Nephron (organoid): ENCODE results near the gene SIDT1.

Experiments used
- H3K27ac Mint-ChIP-seq, 3 experiments: 2 replicates each; pipeline ENCODE4 v1.8.0; 2020; ENCODE audit warnings: mixed read lengths in 3 of 3, mild to moderate bottlenecking in 2 of 3, moderate library complexity in 1 of 3
- H3K27me3 Mint-ChIP-seq: 2 replicates; pipeline ENCODE4 v1.8.0; 2021; ENCODE audit warnings: low read depth, mild to moderate bottlenecking, moderate library complexity, mixed read lengths
- H3K36me3 Mint-ChIP-seq: 2 replicates; pipeline ENCODE4 v1.8.0; 2020; ENCODE audit warnings: low read depth, mixed read lengths
- H3K4me1 Mint-ChIP-seq: 2 replicates; pipeline ENCODE4 v1.8.0; 2020; ENCODE audit warnings: mixed read lengths
- H3K4me3 Mint-ChIP-seq, 3 experiments: 2 replicates each; pipeline ENCODE4 v1.8.0; 2020; ENCODE audit warnings: mild to moderate bottlenecking in 3 of 3, mixed read lengths in 3 of 3, moderate library complexity in 2 of 3
- H3K9me3 Mint-ChIP-seq: 2 replicates; pipeline ENCODE4 v1.8.0; 2020; ENCODE audit warnings: mixed read lengths
- CTCF ChIP-seq, 3 experiments: fragments of 200-600 bp; sonication (generic); IDR thresholded peaks; one replicate each; pipeline ENCODE4 v1.5.0; 2021; ENCODE audit warnings: antibody characterized with exemption in 3 of 3; ENCODE audit not compliant: unreplicated experiment in 3 of 3

The SIDT1 gene

DNA sequence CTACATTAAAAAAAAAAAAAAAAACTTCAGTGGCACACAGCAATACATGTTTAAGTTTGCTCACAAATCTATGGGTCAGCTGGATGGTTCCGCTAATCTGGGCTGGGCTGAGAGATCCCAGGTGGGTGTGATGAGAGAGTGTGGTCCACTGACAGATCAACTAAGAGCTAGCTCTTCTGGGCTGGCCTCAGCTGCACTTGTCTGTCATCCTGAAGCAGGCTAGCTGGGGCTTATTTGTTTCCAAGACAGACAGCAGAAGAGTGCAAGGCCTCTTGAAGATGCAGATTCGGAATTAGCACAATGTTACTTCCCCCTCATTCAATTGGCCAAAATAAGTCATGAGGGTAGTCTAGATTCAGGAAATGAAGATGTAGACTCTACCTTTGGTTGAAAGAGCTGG, 56.5 kb downstream of the SIDT1 start:
- TF ChIP-seq CTCF (IDR thresholded peaks at IDR 0.05; ENCODE audit: unreplicated experiment in 3 of 3): no peak
- Mint-ChIP-seq H3K27me3 (peaks cover 6% of the 10 kb centered on the region), H3K4me3 (no peak overlapping the region), H3K27ac (no peak overlapping the region), H3K4me1 (no peaks in the 10 kb centered on the region), H3K9me3 (no peaks in the 10 kb centered on the region), H3K36me3 (no peaks in the 10 kb centered on the region)

- no peak for TF ChIP-seq CTCF (IDR thresholded peaks at IDR 0.05; ENCODE audit: unreplicated experiment in 3 of 3)
- H3K9me3 Mint-ChIP-seq: no peaks in the 10 kb centered on the region
- H3K4me3 Mint-ChIP-seq: no peak overlapping the region
- peaks cover 6% of the 10 kb centered on the region for H3K27me3 Mint-ChIP-seq
- no peaks in the 10 kb centered on the region for H3K36me3 Mint-ChIP-seq
- H3K4me1 Mint-ChIP-seq: peaks cover 6% of the 10 kb centered on the region
- no peak overlapping the region for H3K27ac Mint-ChIP-seq
Measured at GRCh38 chr3:113589971-113590370, 57.6 kb downstream of the SIDT1 start.

DNA sequence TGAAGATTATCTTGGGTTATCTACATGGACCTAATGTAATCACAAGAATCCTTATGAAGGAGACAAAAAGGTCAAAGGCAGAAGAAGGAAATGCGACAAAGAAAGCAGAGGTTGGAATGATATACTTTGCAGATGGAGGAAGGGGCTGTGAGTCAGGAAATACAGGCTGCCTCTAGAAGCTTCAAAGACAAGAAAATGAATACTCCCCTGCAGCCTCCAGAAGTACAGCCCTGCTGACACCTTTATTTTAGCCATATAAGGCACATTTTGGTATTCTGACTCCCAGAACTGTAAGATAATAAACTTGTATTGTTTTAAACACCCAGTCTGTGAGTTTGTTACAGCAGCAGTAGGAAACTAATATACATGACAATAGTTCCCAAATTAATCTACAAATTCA, 58.6 kb downstream of the SIDT1 start:
- Mint-ChIP-seq H3K4me3 (no peak overlapping the region), H3K4me1 (peaks cover 6% of the 10 kb centered on the region), H3K27me3 (peaks cover 6% of the 10 kb centered on the region), H3K9me3 (no peaks in the 10 kb centered on the region), H3K36me3 (no peaks in the 10 kb centered on the region), H3K27ac (no peak overlapping the region)
- no peak for TF ChIP-seq CTCF (IDR thresholded peaks at IDR 0.05; ENCODE audit: unreplicated experiment in 3 of 3)

- Mint-ChIP-seq H3K4me3 (no peak overlapping the region), H3K4me1 (peaks cover 6% of the 10 kb centered on the region), H3K36me3 (no peaks in the 10 kb centered on the region), H3K27me3 (peaks cover 6% of the 10 kb centered on the region), H3K27ac (no peak overlapping the region), H3K9me3 (no peaks in the 10 kb centered on the region)
- TF ChIP-seq CTCF (IDR thresholded peaks at IDR 0.05; ENCODE audit: unreplicated experiment in 3 of 3): no peak
Measured at GRCh38 chr3:113594066-113594465, 61.7 kb downstream of the SIDT1 start.

DNA sequence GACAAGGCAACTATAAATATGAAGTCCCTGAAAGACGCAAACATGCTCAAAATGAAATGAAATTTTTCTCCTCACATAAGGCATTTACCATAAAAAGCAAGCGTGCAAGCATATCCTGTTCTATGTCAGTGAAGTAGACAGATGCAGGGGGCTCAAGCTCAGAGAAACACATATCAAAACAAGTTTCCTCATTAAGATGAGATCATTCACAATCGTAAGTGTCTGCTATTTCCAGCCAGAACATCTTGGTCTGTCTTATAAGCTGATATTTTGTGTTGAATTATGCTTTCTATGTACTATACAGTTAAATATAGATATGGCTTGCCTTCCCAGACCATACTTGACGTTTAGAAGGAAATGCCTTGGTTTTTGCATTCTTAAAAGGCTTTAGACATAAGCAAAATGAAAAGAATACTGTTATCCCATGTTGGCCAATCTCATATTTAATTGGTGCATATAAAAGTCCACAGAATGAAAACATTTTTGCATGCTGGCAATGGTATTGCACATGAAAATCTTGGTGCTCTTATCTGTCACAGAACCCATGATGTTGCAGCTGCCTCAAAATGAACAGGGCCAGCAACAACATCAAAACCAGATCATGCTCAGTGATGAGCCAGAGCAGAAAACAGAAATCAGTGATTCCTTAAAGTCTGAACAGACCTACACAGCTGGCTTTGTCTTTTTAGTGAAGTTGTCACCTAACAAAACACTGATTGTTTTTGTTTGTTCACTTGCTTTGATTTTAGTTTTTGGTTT, 65.4 kb downstream of the SIDT1 start:
- Mint-ChIP-seq H3K27ac (peak overlapping the region in 2 of 3 experiments; percentile 4 to 77), H3K4me1 (peaks cover 27% of the 10 kb centered on the region), H3K9me3 (no peaks in the 10 kb centered on the region), H3K4me3 (no peak overlapping the region), H3K27me3 (no peaks in the 10 kb centered on the region), H3K36me3 (no peaks in the 10 kb centered on the region)
- no peak for TF ChIP-seq CTCF (IDR thresholded peaks at IDR 0.05; ENCODE audit: unreplicated experiment in 3 of 3)
